NCI-H526 (cell line): ENCODE results near the gene YIF1A.
"Not testable (repeated sequence)": the region's sequence is repeated elsewhere in the genome, so short reads cannot be mapped to it uniquely, and the experiment has no call there.

Experiments
- DNase-seq, 2 experiments: peaks; one replicate each; lab custom pipeline; 2025; lab: John Stamatoyannopoulos, UW

Gene YIF1A

GRCh38 chr11:66311965-66312548, 23.1 kb upstream of the YIF1A start:
- peak; percentile 98 to 99 for DNase-seq

GRCh38 chr11:66311470-66311964, 22.6 kb upstream of the YIF1A start:
- DNase-seq, result no peak

GRCh38 chr11:66310803-66311440, 22.0 kb upstream of the YIF1A start:
- DNase-seq, result not testable (repeated sequence)

- DNase-seq, result no peak
Observed at GRCh38 chr11:66310324-66310723, 21.4 kb upstream of the YIF1A start.

- DNase-seq, result no peak
Observed at GRCh38 chr11:66309475-66309874, 20.5 kb upstream of the YIF1A start.

- DNase-seq, result no peak
Observed at GRCh38 chr11:66302656-66303055, 13.7 kb upstream of the YIF1A start.

GRCh38 chr11:66299186-66299585, 10.2 kb upstream of the YIF1A start:
- DNase-seq, result no peak

- no peak for DNase-seq
Observed at GRCh38 chr11:66297610-66298009, 8.7 kb upstream of the YIF1A start.

GRCh38 chr11:66294626-66295620, 6.0 kb upstream of the YIF1A start:
- no peak for DNase-seq

- DNase-seq, result no peak
Observed at GRCh38 chr11:66293777-66294625, 5.1 kb upstream of the YIF1A start.

GRCh38 chr11:66293352-66293751, 4.4 kb upstream of the YIF1A start:
- DNase-seq, result no peak

- DNase-seq, result peak in 1 of 2 experiments; percentile 26
Observed at GRCh38 chr11:66292543-66293332, 3.8 kb upstream of the YIF1A start.

GRCh38 chr11:66291706-66292542, 3.0 kb upstream of the YIF1A start, which contains the start of gene TMEM151A:
TMEM151A (plus strand) TSS chr11:66291894; CDS start chr11:66292014, 120 bp downstream.
- peak in 1 of 2 experiments; percentile 58 for DNase-seq

GRCh38 chr11:66291303-66291705, 2.4 kb upstream of the YIF1A start:
- no peak for DNase-seq

- no peak for DNase-seq
Observed at GRCh38 chr11:66290330-66290621, 1.3 kb upstream of the YIF1A start.

GRCh38 chr11:66289548-66290329, 796 bp upstream of the YIF1A start:
- no peak for DNase-seq

- DNase-seq, result peak in 1 of 2 experiments; percentile 35
Observed at GRCh38 chr11:66287889-66288670, 863 bp downstream of the YIF1A start.

- no peak for DNase-seq
Observed at GRCh38 chr11:66287211-66287888, 1.6 kb downstream of the YIF1A start.
